GM12892 (cell line): ENCODE results near the gene PSMG1.

Experiments
- POLR2A ChIP-seq: IDR thresholded peaks from 2 replicates; pipeline ENCODE4 v1.6.1; 2011; ENCODE audit warnings: low read depth, low read length, control low read depth
- POLR2AphosphoS5 ChIP-seq: IDR thresholded peaks from 2 replicates; pipeline ENCODE4 v1.6.1; 2011; ENCODE audit warnings: low read depth, low read length, control low read depth

DNA sequence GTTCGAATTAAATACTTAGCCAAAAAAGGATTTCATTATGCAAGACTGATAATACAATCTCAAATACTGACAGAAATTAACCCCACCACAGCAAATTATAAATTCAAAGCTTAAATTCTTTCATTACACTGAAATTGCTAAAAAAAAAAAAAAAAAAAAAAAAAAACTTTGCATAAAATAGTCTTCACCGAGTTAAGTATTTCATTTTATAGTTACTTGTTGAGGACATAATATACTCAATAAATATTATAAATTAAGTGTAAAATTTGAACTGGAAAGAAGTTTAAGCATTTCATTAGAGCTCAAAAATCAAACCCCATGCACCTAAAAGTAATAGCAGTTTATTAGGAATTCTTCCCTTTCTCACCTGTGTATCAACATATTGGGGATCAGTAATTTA is 1.9 kb upstream of the PSMG1 start:
- TF ChIP-seq POLR2AphosphoS5, result no peak
- no peak for TF ChIP-seq POLR2A
